Muscle of back (tissue), 13 donors: ENCODE measurements around the gene WDR47. TPM values are rescaled to one million over a fixed set of nuclear protein-coding genes. Genes with fewer than 3 reads are reported as not detected.

Source experiments
- DNase-seq, 3 donors: peaks; one replicate each; pipeline versions ENCODE4 v3.0.0 to v3.0.0-alpha.2; 2013
- long read RNA-seq, 9 donors: transcript quantifications; one replicate each; lab custom pipeline, GENCODE V29; 2026
- polyA plus RNA-seq, 10 donors: library from polyadenylated mRNA; unstranded; fragments of 120-200 nt; gene quantifications; one replicate each; pipeline ENCODE4 v1.2.1, GENCODE V29; 2013; ENCODE audit not compliant: insufficient read length in 10 of 10

Gene WDR47
- polyA plus RNA-seq: 10 to 100 TPM in 9 of 10 donors, 1 to 10 TPM in 1; 9.6 to 14.7 (median 12.4) TPM
- long read RNA-seq, donor 1, full-length matches to known transcripts: 1 of 55 reads
- long read RNA-seq, donor 1, partial matches to known transcripts: 54 of 55 reads
- long read RNA-seq, donor 1, other reads (novel, unspliced or antisense): 0 of 55 reads
- long read RNA-seq, donor 2: 0 reads
- long read RNA-seq, donor 3: 0 reads
- long read RNA-seq, donor 4, partial matches to known transcripts: 65 of 65 reads
- long read RNA-seq, donor 4, other reads (novel, unspliced or antisense): 0 of 65 reads
- long read RNA-seq, donor 5, full-length matches to known transcripts: 1 of 34 reads
- long read RNA-seq, donor 5, partial matches to known transcripts: 33 of 34 reads
- long read RNA-seq, donor 5, other reads (novel, unspliced or antisense): 0 of 34 reads
- long read RNA-seq, donor 6: 0 reads
- long read RNA-seq, donor 7, full-length matches to known transcripts: 1 of 1 reads
- long read RNA-seq, donor 7, partial matches to known transcripts: 0 of 1 reads
- long read RNA-seq, donor 7, other reads (novel, unspliced or antisense): 0 of 1 reads
- long read RNA-seq, donor 8, partial matches to known transcripts: 5 of 5 reads
- long read RNA-seq, donor 8, other reads (novel, unspliced or antisense): 0 of 5 reads
- long read RNA-seq, donor 9: 0 reads

GRCh38 chr1:109041621-109042468 is at the start of gene WDR47:
TSS of gene WDR47 (minus strand) at chr1:109042102. CDS start at chr1:109023512, 18,590 bp downstream.
- DNase-seq: peak; percentile 93 to 96 (median 94)

- DNase-seq: no peak
Measured at GRCh38 chr1:109091078-109091838, 49.4 kb upstream of the WDR47 start.

- peak; percentile 94 to 99 (median 95) for DNase-seq
Measured at GRCh38 chr1:109090196-109091077, 48.5 kb upstream of the WDR47 start, which contains the start of gene TMEM167B. TSS of gene TMEM167B (plus strand) at chr1:109090764. CDS start at chr1:109090873, 109 bp downstream.

- peak; percentile 67 to 78 (median 72) for DNase-seq
Measured at GRCh38 chr1:109089242-109090015, 47.5 kb upstream of the WDR47 start.

- no peak for DNase-seq
Measured at GRCh38 chr1:109084563-109085517, 42.9 kb upstream of the WDR47 start.

GRCh38 chr1:109083923-109084322 is 42.0 kb upstream of the WDR47 start:
- no peak for DNase-seq

GRCh38 chr1:109083501-109083900 is 41.6 kb upstream of the WDR47 start:
- DNase-seq: no peak

- no peak for DNase-seq
Measured at GRCh38 chr1:109080441-109081082, 38.7 kb upstream of the WDR47 start.

GRCh38 chr1:109079240-109079622 is 37.3 kb upstream of the WDR47 start:
- no peak for DNase-seq

- DNase-seq: no peak
Measured at GRCh38 chr1:109078317-109078716, 36.4 kb upstream of the WDR47 start.

GRCh38 chr1:109075531-109076490 is 33.9 kb upstream of the WDR47 start, which contains the start of gene TAF13:
TSS of gene TAF13 (minus strand) at chr1:109076003. CDS start at chr1:109075947, 56 bp downstream.
- peak; percentile 95 to 98 (median 96) for DNase-seq

GRCh38 chr1:109069294-109069693 is 27.4 kb upstream of the WDR47 start:
- no peak for DNase-seq

- no peak for DNase-seq
Measured at GRCh38 chr1:109067883-109068282, 26.0 kb upstream of the WDR47 start.

GRCh38 chr1:109065137-109065536 is 23.2 kb upstream of the WDR47 start:
- DNase-seq: no peak

GRCh38 chr1:109061183-109061582 is 19.3 kb upstream of the WDR47 start:
- DNase-seq: no peak

GRCh38 chr1:109060707-109061106 is 18.8 kb upstream of the WDR47 start:
- DNase-seq: no peak
